PC-9 (cell line): ENCODE data around the gene CIAO3. TPM values are rescaled to one million over a fixed set of nuclear protein-coding genes. Genes with fewer than 3 reads are reported as not detected.

ENCODE experiments used
- BruUV-seq: library from RNA; stranded (reverse); fragments of 400-500 nt; replicated peaks from 2 replicates; lab custom pipeline; 2021; lab: Mats Ljungman, UMichigan
- CTCF ChIA-PET: fragments of 300-600 bp; sonication (Branson Sonifier 250); formaldehyde crosslinking; loops from one replicate; lab custom pipeline; 2022; ENCODE audit warnings: antibody characterized with exemption; lab: Charles Lee
- POLR2A ChIA-PET: fragments of 300-600 bp; sonication (Branson Sonifier 250); formaldehyde crosslinking; loops from one replicate; lab custom pipeline; 2022; ENCODE audit warnings: antibody characterized with exemption; ENCODE audit not compliant: unreplicated experiment; lab: Charles Lee
- DNase-seq, 2 experiments: peaks; one replicate each; pipeline versions ENCODE4 v3.0.0 to v3.0.0-alpha.2; 2015 to 2022; ENCODE audit warnings: mixed read lengths in 1 of 2
- H2AFZ ChIP-seq: fragments of 200-600 bp; sonication (generic); 2 replicates; pipeline ENCODE4 v1.8.1; 2017; ENCODE audit warnings: antibody characterized with exemption
- H3F3A ChIP-seq: fragments of 200-600 bp; sonication (generic); 2 replicates; pipeline ENCODE4 v1.8.1; 2017; ENCODE audit warnings: antibody characterized with exemption, mild to moderate bottlenecking, low read depth; ENCODE audit not compliant: insufficient read depth
- H3K27ac ChIP-seq: fragments of 200-600 bp; sonication (generic); 2 replicates; pipeline ENCODE4 v1.6.1; 2016; ENCODE audit warnings: mixed run types
- H3K27me3 ChIP-seq: fragments of 200-600 bp; sonication (generic); 2 replicates; pipeline ENCODE4 v1.6.1; 2016; ENCODE audit warnings: low read depth, mixed run types; ENCODE audit not compliant: insufficient read depth
- H3K36me3 ChIP-seq: fragments of 200-600 bp; sonication (generic); 2 replicates; pipeline ENCODE4 v1.6.1; 2016; ENCODE audit warnings: low read depth, mixed run types
- H3K4me1 ChIP-seq: fragments of 200-600 bp; sonication (generic); replicated peaks from 2 replicates; pipeline ENCODE4 v1.6.1; 2016; ENCODE audit warnings: mixed run types; ENCODE audit not compliant: insufficient read depth
- H3K4me2 ChIP-seq: fragments of 200-600 bp; sonication (generic); 2 replicates; pipeline ENCODE4 v1.6.1; 2017; ENCODE audit warnings: mixed run types
- H3K4me3 ChIP-seq: fragments of 200-600 bp; sonication (generic); 2 replicates; pipeline ENCODE4 v1.6.1; 2016; ENCODE audit warnings: mixed run types
- H3K79me2 ChIP-seq: fragments of 200-600 bp; sonication (generic); 2 replicates; pipeline ENCODE4 v1.6.1; 2017; ENCODE audit warnings: low read depth, mixed run types
- H3K9me2 ChIP-seq: fragments of 200-600 bp; sonication (generic); 2 replicates; pipeline ENCODE4 v1.8.1; 2017; ENCODE audit warnings: mild to moderate bottlenecking; ENCODE audit not compliant: insufficient read depth
- H3K9me3 ChIP-seq: fragments of 200-600 bp; sonication (generic); 2 replicates; pipeline ENCODE4 v1.8.1; 2016; ENCODE audit warnings: low read depth; ENCODE audit not compliant: insufficient read depth
- H4K20me1 ChIP-seq: fragments of 200-600 bp; sonication (generic); 2 replicates; pipeline ENCODE4 v1.8.1; 2017; ENCODE audit not compliant: insufficient read depth
- EZH2 ChIP-seq: fragments of 200-600 bp; sonication (generic); IDR thresholded peaks from 2 replicates; pipeline ENCODE4 v1.8.0; 2017; ENCODE audit warnings: antibody characterized with exemption, low read depth
- intact Hi-C: fragments of 100-400 bp; cut with micrococcal nuclease; formaldehyde crosslinking; loops from one replicate; pipeline ENCODE4 v1.10.0; 2022; ENCODE audit not compliant: unreplicated experiment
- total RNA-seq: library from RNA; stranded (reverse); gene quantifications from 2 replicates; pipeline ENCODE4 v1.2.3, GENCODE V29; 2021
- TF ChIP-seq, protein P1 (sequence below): fragments of 200-600 bp; sonication (generic); conservative IDR thresholded peaks from 2 replicates; pipeline ENCODE4 v1.6.1; 2017; ENCODE audit warnings: mixed run types, antibody characterized with exemption, mild to moderate bottlenecking, moderate library complexity

Gene CIAO3
- total RNA-seq, 1 experiment from 2014 or later, result 44.2 TPM

DNA sequence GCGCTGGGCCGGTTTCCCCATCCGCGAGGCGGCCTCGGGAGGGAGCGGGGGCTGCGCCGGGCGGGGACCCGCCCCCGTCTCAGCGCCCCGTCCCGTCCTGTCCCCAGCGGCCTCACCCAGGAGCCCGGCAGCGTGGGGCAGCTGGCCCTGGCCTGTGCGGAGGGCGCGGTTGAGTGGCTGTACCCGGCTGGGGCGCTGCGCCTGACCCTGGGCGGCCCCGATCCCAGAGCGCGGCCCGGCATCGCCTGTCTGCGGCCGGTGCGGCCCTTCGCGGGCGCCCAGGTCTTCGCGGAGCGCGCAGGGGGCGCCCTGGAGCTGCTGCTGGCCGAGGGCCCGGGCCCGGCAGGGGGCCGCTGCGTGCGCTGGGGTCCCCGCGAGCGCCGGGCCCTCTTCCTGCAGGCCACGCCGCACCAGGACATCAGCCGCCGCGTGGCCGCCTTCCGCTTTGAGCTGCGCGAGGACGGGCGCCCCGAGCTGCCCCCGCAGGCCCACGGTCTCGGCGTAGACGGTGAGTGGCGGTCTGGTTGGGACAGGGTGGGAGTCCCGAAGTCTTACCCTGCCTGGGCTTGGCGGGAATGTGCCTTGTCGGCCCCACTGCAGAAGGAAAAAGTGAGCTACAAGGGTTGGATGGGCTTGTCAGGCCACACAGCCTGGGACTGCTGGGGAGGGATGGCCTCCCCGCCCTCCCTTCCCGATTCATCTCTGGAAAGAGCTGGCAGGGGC, 25.2 kb downstream of the CIAO3 start:
- Histone ChIP-seq H4K20me1 (peaks cover 12% of the 10 kb centered on the region; the same call in 1 of the 2 replicates), H3F3A (peaks cover 44% of the 10 kb centered on the region), H3K4me3 (peak overlapping the region; percentile 81), H3K36me3 (no peaks in the 10 kb centered on the region), H3K9me3 (no peaks in the 10 kb centered on the region), H3K9me2 (no peaks in the 10 kb centered on the region), H3K27me3 (peaks cover 7% of the 10 kb centered on the region; the same call in 1 of the 2 replicates), H3K27ac (no peak overlapping the region), H3K4me1 (peaks cover 55% of the 10 kb centered on the region), H3K4me2 (peak overlapping the region; percentile 85), H3K79me2 (peaks cover 4% of the 10 kb centered on the region; the same call in 1 of the 2 replicates), H2AFZ (0 out of 2 replicates have a peak overlapping the region, but pooled peaks have one; percentile 33)
- TF ChIP-seq, protein P1, sequence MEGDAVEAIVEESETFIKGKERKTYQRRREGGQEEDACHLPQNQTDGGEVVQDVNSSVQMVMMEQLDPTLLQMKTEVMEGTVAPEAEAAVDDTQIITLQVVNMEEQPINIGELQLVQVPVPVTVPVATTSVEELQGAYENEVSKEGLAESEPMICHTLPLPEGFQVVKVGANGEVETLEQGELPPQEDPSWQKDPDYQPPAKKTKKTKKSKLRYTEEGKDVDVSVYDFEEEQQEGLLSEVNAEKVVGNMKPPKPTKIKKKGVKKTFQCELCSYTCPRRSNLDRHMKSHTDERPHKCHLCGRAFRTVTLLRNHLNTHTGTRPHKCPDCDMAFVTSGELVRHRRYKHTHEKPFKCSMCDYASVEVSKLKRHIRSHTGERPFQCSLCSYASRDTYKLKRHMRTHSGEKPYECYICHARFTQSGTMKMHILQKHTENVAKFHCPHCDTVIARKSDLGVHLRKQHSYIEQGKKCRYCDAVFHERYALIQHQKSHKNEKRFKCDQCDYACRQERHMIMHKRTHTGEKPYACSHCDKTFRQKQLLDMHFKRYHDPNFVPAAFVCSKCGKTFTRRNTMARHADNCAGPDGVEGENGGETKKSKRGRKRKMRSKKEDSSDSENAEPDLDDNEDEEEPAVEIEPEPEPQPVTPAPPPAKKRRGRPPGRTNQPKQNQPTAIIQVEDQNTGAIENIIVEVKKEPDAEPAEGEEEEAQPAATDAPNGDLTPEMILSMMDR, result no peak; the same call in 1 of the 2 replicates
- no peak for TF ChIP-seq EZH2
- no TSS peak for BruUV-seq
- ChIA-PET CTCF (interaction anchor here (0.6 kb wide), 2 partner anchors 43 to 581 kb away, joined by 3 read pairs; no protein-coding TSS in a partner anchor), POLR2A (interaction anchor here (0.7 to 1.5 kb wide), 4 partner anchors 10 to 93 kb away, joined by 3 to 26 read pairs (median 14); partner anchors contain the start of genes CCDC78, CHTF18 and RPUSD1)
- DNase-seq, result peak in 1 of 2 experiments; percentile 45
- intact Hi-C loops, result no loop called here

DNA sequence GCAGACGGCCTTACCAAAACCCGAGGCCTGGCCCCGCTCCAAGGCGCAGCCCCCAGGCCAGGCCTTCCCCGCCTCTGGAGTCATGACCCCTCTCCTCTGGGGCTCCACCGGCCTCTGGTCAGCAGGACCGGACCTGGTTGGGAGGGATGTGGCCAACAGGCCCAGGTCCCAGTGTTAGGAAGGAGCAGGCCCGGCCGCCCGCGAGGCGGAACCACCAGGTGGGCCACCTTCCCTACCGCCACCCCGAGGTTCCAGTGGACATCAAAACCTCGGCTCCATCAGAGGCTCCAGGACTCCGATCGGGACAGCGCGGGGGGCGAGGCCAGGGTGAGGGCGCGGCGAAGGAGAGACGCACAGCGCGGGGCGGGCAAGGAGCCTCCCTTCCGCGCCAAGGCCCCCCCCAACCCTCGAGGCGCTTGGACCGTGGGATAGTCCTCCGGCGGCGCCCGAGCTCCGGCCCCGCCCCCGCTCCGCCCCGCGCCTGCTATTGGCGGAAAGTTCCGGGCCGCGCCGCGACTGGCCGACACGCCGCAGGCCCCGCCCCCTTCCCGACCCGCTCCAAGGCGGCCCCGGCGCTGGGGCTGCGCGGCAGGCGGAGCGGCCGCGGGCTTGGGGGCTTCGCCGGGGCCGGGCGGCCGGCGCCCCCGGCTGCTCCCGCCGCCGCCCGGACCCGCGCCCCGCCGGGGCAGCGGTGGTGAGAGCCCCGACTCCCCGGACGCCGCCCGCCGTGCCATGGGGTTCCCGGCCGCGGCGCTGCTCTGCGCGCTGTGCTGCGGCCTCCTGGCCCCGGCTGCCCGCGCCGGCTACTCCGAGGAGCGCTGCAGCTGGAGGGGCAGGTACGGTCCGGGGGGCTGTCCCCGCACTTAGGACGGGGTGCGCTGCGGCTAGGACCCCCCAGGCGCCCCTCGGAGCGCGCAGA, 26.0 kb downstream of the CIAO3 start, which contains the start of gene METRN:
Gene METRN, plus strand, starts transcription at position 561 of the 919 bp plus-strand sequence. Its CDS starts 172 bp downstream, at position 733.
- no peaks in the 10 kb centered on the region for H3K9me3 ChIP-seq
- H4K20me1 ChIP-seq, result peaks cover 12% of the 10 kb centered on the region; the same call in 1 of the 2 replicates
- no peak within 1 kb of the TSS; the same call in 1 of the 2 replicates for H3K27ac ChIP-seq
- 0 out of 2 replicates have a peak within 1 kb of the TSS, but pooled peaks have one; percentile 33 for H2AFZ ChIP-seq
- H3F3A ChIP-seq, result peaks cover 41% of the 10 kb centered on the region
- no peaks in the 10 kb centered on the region for H3K9me2 ChIP-seq
- H3K4me1 ChIP-seq, result peaks cover 51% of the 10 kb centered on the region
- H3K79me2 ChIP-seq, result peaks cover 4% of the 10 kb centered on the region; the same call in 1 of the 2 replicates
- H3K4me3 ChIP-seq, result peak within 1 kb of the TSS; percentile 81
- TF ChIP-seq, protein P1, result no peak
- no peak for TF ChIP-seq EZH2
- POLR2A ChIA-PET, result interaction anchor here (0.6 to 1.4 kb wide), 5 partner anchors 11 to 222 kb away, joined by 3 to 19 read pairs (median 9); partner anchors contain the start of genes CCDC78, CHTF18 and RPUSD1
- peaks cover 13% of the 10 kb centered on the region for H3K27me3 ChIP-seq
- peak; percentile 67 to 96 for DNase-seq
- intact Hi-C loops, result loop anchor here (5.0 kb wide), 1 partner anchor 257 kb away; the partner anchor contains the start of gene LMF1
- H3K4me2 ChIP-seq, result peak within 1 kb of the TSS; percentile 85
- no TSS peak for BruUV-seq
- CTCF ChIA-PET, result interaction anchor here (0.6 kb wide), 1 partner anchor 33 kb away, joined by 3 read pairs; no protein-coding TSS in a partner anchor
- no peaks in the 10 kb centered on the region for H3K36me3 ChIP-seq
